Stimulated activated CD8-positive, alpha-beta memory T cell treated with anti-CD3 and anti-CD28 coated beads, Interleukin-2, amount 100 ng/mL, for 1 hour (primary cell): Measurements from ENCODE around the gene TGFBR2.

Experiments
- DNase-seq, 2 donors: peaks; one replicate each; pipeline ENCODE4 v3.0.0-alpha.2; 2020; ENCODE audit warnings: low read depth in 2 of 2

Gene TGFBR2

DNA sequence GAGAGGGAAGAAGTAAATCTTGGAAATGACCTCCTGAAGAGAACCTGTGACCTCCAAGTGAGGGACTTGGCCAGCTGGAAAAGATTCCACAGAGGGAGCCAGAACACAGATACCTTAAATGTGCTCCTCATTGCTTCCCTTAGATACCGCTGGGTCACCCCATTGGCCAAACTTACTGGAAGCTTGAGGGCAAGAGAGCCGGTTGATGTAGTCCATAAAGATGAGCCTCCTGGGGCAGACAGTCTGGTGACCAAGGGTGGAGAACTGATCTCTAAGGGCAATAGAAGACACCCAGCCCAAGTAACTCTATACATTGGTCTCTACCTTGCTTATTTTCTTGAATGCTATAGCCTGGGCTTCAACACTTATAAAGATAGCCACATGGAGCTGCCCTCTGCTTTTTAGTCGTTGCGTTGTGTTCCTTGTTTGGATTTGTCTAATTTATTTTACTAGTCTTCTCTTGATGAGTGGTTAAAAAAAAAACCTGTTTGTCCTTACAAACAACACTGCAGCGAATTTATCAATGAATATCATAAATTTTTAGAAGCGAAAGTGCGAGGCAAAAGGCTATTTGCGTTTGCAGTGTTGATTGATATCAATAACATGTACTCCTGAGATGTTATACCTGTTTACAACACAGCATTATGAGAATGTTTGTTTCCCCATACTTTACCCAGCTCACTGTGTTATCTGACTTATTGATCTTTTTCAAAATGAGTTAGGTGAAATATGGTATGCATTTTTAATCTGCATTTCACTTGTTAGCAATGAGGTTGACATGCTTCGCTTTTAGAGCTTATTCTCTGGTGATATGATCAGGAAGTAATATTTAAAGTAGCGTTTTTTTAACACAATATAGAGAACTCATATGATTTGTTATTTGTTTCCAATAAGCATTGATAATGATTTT lies 31.2 kb downstream of the TGFBR2 start:
- DNase-seq: no peak

DNA sequence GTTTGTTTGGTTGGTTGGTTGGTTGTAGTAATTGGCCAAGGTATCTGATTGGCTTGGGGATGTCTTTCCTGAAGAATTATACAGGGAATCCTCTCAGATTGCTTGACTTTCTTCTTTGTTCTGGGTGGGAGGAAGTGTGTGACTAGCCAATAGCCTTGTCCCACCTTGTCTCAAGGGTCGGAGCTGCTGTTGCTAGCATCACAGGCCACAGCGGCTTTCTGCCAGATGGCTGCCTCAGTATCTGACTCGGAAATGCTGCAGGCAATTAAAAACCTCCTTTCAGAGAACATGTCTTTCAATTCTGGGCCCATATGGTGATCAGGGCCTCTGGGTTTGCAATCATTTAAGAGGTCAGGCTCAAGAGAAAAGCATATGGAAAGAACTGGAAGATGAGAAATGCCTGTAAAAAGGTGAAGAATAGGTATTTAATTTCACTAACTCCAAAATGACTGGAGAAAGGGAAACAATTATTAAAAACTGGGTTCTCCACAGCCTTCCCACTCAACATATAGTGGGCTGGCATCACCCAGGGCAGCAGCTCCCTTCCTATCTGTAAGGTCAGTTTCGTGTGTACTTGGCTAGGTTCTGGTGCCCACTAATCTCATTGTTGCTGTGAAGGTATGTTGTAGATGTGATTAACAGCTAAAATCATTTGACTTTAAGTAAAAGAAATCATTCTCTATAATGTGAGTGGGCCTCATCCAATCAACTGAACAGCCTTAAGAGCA lies 32.4 kb downstream of the TGFBR2 start:
- DNase-seq: no peak

DNA sequence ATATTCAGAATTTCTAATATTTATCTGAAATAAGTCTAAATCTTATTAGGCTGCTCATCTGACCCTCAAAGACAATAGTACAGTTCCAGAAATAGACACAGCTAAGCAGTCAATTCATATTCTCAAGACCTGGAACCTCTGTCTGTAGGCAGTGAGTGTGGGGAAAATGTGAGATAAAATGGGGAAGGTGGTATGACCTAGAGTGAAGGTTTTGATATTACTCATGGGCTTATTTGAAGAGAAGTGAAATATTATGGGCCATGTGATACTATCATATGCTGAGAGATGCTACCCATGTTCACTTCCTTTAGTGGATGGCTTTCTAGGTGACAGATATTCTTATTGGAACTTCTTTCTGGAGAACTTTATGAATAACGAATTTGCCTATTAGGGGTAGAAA lies 33.5 kb downstream of the TGFBR2 start:
- no peak for DNase-seq

DNA sequence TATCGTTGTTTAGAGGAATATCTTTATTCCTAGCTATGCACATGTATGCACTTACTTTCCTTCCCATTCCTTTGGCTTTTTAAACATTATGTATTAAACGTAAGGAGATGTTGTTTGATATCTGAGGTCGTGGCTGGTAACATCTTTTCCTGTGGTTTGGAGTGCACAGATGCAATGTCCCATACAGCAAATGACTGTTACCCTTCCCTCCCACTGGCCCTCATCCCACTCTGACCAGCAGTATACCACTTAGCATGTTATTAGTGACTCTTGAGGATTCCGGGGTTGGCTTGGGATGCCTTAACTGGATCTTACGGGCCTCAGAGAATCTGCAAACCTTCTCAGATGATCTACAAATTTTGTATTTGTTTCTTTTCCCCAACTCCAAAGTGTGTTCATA lies 34.5 kb downstream of the TGFBR2 start:
- no peak for DNase-seq

DNA sequence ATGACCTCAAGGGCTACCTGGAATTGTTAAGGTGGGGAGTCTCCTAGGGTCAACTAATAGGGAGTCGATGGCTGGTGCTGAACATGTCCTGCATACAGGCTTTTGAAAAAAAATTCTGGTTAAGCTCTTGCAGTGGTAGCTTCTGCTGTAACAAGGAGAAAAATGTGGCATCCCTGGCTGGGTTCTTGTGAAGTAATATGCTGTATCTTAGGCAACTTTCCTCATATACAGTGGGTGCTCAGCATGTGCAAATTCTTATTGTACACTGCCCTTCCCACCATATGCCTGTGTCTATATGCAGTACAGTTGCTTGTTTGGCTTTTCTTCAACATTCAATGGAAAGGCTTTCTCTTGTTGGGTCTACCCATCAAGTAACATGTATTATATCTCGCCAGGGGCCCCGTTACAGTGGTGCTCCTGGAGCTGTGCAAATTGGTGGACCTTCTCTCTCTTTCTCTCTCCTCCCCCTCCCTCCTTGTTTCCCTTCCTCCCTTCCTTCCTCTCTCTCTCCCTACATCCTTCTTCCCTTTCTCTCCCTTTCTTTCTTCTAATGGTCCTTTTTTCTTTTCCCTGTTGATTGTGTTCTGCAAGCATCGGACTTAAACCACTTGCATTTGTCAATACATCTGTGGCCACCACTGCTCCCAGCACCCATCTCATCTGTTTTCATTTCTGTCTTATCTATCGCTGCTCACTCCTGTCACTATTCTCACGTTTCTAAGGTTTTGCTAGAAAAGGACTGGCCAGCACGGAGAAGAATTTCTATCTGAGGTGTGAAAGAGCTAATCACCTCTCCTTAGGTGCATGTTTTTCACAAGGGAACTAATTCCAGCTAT lies 35.2 kb downstream of the TGFBR2 start:
- DNase-seq: no peak

DNA sequence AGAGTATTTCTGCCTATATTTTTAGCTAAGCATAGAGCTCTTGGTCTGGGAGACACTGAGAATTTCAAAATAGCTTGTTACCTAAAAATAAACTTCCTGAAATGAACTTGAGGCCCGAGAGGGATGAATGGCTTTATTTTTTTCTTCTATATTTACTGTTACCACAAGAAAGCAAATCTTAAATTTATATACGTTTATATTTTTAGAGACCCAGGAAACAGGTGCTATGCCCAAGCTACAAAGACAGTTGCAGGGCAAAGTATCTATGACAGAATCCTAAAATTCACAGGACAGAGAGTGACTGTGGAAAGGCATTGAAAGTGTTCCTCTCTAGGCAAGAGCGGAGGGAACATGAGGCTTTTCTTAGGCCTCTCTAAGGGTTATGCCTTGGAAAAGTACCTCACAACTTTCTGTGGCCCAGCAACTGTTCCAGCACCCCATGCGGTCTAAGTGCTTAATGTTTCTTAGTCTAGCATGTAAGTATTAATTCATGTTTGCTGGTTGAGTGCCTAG lies 36.5 kb downstream of the TGFBR2 start:
- no peak for DNase-seq

DNA sequence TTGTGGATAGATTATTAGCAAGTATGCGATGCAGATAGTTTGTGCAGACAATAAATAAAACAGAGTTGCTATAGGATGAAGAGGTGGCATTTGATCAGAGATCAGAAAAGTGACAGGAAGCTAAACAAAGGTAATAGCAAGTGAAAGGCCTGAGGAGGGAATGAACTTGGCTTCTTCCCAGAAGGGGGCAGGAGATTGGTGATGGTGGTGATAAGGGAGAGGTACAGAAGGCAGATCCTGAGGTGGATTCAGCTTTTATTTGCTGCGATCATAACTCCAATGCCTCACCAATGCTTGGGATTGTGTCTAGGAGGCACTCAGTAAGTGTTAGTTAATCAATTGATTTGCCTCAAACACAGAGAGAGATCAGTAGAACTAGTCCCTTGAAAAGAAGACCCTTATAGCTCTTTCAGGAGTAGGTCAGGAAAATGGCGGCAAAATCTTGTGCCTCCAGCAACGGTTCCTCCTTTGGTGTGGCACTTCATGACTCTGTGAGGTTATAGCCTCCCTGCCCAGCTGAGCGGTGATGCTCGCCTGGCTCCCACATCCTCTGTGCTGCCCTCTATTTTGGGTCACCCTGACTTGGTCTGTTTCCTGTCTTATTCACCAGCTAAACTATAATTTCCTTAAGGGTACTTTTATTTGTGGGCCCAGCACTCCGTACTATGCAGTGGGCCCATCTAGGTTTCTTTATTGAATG lies 37.5 kb downstream of the TGFBR2 start:
- peak in 1 of 2 donors; percentile 28 for DNase-seq

DNA sequence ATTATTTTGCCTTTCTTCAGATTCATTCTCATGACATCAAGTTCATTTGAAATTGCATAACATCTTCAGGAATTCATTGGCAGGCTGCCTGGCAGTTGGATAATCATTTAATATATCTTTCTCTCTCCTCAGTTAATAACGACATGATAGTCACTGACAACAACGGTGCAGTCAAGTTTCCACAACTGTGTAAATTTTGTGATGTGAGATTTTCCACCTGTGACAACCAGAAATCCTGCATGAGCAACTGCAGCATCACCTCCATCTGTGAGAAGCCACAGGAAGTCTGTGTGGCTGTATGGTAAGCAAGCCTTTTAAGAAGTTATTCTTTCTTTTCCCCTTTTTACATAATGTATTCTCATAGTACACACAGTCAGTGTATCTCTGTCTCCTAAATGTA lies 38.2 kb downstream of the TGFBR2 start:
- DNase-seq: peak in 1 of 2 donors; percentile 36

DNA sequence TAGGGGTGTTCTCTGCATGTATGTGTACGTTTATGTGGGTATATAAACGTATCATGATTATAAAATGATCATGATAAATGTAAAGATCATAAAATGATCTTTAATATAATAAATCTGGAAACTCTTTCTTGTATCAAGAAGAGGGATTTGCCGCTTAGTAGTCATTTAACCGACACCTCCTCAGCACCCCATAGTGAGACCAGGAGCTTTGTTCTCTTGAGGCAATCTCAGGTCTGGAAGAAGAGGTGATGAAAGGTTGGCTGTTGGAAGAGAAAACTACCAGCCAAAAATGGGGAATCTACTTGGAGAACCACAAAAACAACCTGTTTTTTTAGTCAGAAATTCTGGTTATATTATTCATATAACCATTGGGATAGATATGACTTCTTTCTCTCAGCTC lies 38.7 kb downstream of the TGFBR2 start:
- no peak for DNase-seq

DNA sequence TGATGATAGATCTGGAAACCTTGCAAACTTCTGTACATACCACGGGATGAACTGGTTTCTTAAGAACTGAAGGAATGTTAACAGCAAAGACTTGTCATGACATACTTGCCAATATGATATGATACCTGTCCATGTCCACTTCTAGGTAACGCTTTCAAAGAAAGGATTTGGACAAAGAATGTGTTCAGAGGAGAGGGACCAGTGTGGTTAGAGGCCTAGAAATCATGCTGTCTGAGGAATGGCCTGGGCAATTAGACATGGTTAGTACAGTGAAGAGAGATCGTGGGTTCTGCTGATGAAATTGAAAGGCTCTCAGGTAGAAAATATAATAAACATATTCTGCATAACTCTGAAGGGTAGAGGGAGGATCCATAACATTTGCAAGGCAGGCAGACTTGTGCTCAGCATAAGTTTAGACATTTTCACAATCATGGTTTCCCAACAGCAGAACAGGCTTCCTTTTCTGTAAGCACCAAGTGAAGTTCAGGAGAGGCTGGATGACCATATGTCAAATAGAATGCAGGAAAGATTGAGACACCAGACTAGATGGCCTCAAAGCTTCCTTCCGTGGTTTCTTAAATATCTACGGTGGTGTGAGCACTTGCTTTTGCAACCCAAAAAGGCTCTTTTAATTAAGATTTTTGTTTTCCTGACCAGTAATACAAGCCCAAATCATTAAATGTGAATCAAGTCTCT lies 39.9 kb downstream of the TGFBR2 start:
- DNase-seq: no peak

DNA sequence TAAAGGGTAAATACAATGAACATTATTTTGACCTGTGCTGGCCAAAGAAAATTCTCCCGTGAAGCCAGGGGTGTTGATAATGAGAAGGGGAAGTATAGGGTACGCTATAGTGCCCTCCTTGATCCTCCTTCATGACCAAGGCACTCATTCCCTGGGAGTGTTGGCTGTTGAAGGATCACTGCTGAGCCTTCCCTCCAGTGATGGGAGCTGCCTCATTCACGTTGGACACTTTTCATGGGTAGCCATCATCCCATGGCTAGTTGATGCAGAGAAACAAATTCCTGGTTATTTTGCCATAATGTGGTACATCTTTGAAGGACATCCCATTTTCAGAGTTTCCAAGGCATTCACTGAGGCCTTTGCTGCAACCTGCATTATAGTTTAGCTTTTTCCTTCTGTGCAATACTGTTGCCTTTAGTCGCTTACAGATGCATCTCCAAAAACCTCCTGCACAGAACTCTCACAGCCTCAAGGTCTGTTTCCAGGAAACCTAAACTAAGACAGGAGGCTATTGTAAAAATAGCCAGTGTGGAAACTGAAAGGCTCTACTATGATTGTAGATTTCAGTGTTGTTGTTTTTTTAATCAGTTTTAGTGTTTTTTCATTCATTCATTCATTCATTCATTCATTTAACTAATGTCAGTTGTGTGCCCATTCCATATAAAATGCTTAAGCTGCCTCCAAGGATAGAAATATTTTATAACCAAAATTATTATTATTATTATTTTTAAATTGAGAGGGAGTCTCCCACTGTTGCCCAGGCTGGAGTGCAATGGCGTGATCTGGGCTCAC lies 40.8 kb downstream of the TGFBR2 start:
- no peak for DNase-seq

DNA sequence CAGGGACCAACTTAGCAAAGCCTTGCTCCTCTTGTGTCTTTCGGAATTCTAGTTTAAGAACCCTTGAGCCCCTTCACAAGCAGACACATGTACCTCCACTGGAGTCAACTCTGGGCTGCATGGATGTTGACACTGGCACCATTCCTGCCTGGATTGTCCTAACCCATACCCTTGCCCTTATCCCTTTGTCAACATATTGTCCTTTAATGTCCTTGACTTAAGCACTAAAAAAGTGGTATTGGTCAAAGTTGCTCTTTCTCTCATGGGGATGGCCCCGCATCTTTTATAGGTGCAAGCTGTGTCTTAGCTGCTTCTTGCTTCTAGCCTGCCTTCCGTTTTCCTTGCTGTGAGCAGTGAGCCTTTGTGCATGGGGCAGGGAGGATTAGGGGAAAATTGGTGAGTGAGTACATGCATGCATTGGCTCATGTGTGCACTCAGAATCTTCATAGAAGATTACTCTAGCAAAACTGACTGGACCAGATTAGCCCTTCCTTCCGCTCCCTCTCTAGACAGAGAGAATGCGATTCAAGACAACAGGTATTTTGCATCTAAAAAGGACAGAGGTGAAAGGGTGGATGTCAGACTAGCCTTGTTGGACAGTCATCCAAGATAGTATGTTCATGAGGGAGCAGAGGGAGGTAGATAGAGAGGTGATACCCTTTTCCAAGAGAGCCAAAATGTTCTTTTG lies 42.4 kb downstream of the TGFBR2 start:
- DNase-seq: no peak

DNA sequence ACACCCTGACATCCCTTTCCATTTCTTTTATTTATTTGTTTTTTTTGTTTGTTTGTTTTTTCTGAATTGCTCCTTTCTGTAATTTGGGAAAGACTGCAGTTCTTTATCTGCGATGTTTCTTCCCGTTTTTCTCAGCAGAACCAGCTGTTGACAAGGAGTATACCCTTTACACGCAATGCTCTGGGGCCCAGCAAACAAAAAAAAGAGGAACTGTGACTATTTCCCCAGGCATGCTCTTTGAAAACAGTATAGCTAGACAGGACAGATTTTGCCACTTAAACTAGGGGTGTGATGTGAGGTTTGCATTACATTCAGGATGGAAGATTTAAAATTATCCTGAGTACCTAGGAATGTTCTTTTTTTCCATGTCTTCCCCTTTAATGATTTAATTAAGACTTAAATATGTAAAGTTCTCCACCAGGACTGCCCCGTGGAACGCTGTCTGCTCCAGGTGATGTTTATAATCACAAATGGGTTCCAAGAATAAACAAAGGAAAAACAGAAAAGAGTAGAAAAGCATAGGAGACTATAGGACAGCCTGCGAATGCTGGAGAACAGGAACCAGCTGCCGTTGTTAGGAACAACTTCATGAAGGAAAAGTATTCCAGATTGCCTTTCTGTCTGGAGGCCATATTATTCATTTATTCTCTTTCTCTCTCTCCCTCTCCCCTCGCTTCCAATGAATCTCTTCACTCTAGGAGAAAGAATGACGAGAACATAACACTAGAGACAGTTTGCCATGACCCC lies 43.3 kb downstream of the TGFBR2 start:
- DNase-seq: no peak

DNA sequence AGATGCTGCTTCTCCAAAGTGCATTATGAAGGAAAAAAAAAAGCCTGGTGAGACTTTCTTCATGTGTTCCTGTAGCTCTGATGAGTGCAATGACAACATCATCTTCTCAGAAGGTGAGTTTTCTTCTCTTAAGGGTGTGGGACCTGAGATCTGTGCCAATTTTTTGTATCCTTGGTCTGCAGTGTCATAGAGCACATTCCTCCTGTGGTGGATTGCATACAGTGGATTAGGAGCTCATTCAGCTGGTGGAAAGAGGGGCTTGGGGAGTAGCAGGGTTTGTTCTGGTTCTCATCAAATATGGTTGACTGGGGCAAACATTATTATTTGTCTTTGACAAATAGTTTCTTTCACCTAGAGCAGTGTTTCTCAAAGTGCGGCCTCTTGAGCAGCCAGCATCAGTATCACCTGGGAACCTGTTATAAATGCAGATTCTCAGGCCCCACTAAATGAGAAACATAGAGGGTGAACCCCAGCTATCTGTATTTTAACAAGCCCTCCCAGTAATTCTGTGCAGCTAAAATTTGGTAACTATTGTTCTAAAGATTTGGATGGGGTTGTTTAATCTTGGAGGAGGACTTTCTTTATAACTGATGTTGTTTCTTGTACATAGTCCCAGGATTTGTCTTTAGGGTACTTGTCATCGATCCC lies 44.1 kb downstream of the TGFBR2 start:
- DNase-seq: no peak

DNA sequence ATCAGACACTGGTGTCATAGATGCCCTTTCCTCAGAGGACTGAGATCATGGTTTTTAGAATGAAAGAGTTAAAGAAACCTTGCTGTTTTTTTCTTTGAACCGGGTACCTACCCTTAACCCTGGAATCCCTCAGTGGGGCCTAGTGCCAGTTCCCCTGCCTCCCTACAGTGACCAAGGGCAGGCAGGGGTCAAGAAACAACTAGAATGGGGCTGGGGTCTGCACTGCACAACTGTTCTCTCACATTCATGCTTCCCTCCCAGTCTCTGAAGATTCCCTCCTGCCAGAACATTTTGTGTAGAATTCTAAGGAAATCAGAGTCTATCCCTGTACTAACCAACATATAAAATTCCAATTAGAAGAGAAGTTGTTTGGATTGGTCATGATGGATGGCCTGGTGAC lies 47.9 kb downstream of the TGFBR2 start:
- DNase-seq: no peak

DNA sequence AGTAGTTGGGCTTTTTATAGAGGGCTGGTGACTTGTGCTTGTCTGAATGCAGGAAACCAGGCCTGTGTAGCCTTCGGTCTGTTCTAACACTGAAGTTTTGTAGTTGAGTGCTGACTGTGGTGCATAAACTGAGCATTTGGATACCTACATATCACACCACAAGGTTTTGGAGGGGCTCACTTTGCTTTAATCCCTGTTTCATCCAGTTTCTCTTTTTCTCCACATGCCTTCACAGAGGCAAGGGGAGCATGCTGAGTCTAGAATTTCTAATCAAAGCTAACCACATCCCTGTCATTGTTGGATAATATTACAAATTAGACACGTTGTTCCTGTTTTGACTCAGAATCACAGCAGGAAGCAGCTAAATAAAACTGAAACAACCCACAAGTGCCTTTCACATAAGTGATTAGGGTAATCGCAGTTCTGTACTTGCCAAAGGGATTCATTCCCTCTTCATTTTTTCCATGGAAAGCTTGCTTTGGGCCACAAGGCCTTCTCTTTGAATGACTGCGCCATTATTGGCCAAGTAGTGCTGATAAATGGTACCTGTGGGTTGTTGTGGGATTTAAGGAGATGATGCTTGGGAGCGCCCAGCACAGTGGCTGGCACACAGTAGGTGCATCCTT lies 48.9 kb downstream of the TGFBR2 start:
- no peak for DNase-seq

DNA sequence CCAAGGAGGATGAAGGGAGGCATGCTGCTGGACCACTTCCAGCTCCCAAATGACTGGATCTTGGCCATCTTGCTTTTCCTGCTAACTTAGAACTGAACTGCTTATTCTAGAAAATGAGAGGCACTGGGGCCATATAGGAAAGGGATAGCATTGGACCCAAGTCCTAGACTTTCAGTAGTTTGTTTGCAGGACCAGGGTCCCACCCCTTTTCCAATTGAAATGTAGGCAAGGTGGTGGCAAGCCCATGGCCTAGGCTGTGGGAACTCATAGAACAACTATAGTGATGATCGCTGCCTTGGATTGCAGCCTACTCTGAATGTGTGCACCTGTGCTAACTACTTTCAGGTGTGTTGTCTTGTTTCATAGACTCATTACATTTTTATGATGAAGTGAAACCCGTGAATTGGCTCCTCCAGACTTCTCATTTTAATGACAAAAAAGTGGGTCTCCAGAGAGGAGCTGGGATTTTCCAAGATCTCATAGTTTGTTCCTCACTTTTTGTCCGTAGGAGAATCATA lies 50.3 kb downstream of the TGFBR2 start:
- no peak for DNase-seq
